ENCODE results near the gene COASY.
A peak's percentile ranks its signal among the peaks of the same experiment; 100 is the strongest.
"Not testable (repeated sequence)": the region's sequence is repeated elsewhere in the genome, so short reads cannot be mapped to it uniquely, and the experiment has no call there.

The COASY gene

GRCh38 chr17:42535155-42536047, 26.5 kb upstream of the COASY start:
- no peak for DNase-seq

GRCh38 chr17:42536048-42536371, 25.9 kb upstream of the COASY start, which contains the start of gene NAGLU:
Gene NAGLU (plus strand): TSS chr17:42536241. CDS start chr17:42536273, 32 bp downstream.
- DNase-seq, result peak; percentile 95

GRCh38 chr17:42536372-42537155, 25.4 kb upstream of the COASY start:
- DNase-seq, result peak; percentile 90

GRCh38 chr17:42537156-42537805, 24.7 kb upstream of the COASY start:
- DNase-seq, result no peak

GRCh38 chr17:42537826-42538451, 24.0 kb upstream of the COASY start:
- no peak for DNase-seq

GRCh38 chr17:42538482-42538881, 23.5 kb upstream of the COASY start:
- DNase-seq, result no peak

GRCh38 chr17:42540558-42540957, 21.4 kb upstream of the COASY start:
- not testable (repeated sequence) for DNase-seq

- DNase-seq, result no peak
Measured at GRCh38 chr17:42541041-42541833, 20.7 kb upstream of the COASY start.

GRCh38 chr17:42543190-42544079, 18.5 kb upstream of the COASY start:
- no peak for DNase-seq

- no peak for DNase-seq
Measured at GRCh38 chr17:42544874-42545283, 17.1 kb upstream of the COASY start.

GRCh38 chr17:42545755-42546505, 16.0 kb upstream of the COASY start:
- DNase-seq, result not testable (repeated sequence)

- no peak for DNase-seq
Measured at GRCh38 chr17:42547001-42547461, 14.9 kb upstream of the COASY start.

- DNase-seq, result no peak
Measured at GRCh38 chr17:42547698-42548069, 14.3 kb upstream of the COASY start.

GRCh38 chr17:42548070-42548837, 13.7 kb upstream of the COASY start:
- peak; percentile 77 for DNase-seq

GRCh38 chr17:42548993-42549755, 12.8 kb upstream of the COASY start:
- no peak for DNase-seq

GRCh38 chr17:42552736-42553135, 9.2 kb upstream of the COASY start, which contains the start of gene HSD17B1:
Gene HSD17B1 (plus strand): TSS chr17:42552923. CDS start chr17:42552934, 11 bp downstream.
- not testable (repeated sequence) for DNase-seq

GRCh38 chr17:42553161-42553818, 8.7 kb upstream of the COASY start:
- DNase-seq, result no peak

- no peak for DNase-seq
Measured at GRCh38 chr17:42553866-42554249, 8.1 kb upstream of the COASY start.
